ENCODE results near the gene OR10G7.

- TF ChIP-seq, protein P1, sequence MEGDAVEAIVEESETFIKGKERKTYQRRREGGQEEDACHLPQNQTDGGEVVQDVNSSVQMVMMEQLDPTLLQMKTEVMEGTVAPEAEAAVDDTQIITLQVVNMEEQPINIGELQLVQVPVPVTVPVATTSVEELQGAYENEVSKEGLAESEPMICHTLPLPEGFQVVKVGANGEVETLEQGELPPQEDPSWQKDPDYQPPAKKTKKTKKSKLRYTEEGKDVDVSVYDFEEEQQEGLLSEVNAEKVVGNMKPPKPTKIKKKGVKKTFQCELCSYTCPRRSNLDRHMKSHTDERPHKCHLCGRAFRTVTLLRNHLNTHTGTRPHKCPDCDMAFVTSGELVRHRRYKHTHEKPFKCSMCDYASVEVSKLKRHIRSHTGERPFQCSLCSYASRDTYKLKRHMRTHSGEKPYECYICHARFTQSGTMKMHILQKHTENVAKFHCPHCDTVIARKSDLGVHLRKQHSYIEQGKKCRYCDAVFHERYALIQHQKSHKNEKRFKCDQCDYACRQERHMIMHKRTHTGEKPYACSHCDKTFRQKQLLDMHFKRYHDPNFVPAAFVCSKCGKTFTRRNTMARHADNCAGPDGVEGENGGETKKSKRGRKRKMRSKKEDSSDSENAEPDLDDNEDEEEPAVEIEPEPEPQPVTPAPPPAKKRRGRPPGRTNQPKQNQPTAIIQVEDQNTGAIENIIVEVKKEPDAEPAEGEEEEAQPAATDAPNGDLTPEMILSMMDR (IDR thresholded peaks at IDR 0.05; ENCODE audit: poor library complexity), result no peak
- TF ChIP-seq EZH2 (IDR thresholded peaks at IDR 0.05; ENCODE audit: borderline replicate concordance), result no peak
- no peak for TF ChIP-seq EZH2phosphoT487 (IDR thresholded peaks at IDR 0.05; ENCODE audit: low read depth, severe bottlenecking, unreplicated experiment)
These were observed 37.5 kb upstream of the OR10G7 start for GRCh38 chr11:124078591-124078990.
